Peyer's patch (tissue), 4 donors: ENCODE data around the gene DNAH14. TPM values are rescaled to one million over a fixed set of nuclear protein-coding genes. Genes with fewer than 3 reads are reported as not detected.
"Not testable (repeated sequence)": the region's sequence is repeated elsewhere in the genome, so short reads cannot be mapped to it uniquely, and the experiment has no call there.

Experiments used
- DNase-seq, 3 donors: peaks; one replicate each; pipeline ENCODE4 v3.0.0-alpha.2; 2017 to 2019
- H3K27ac ChIP-seq, 4 donors: fragments of 200-600 bp; sonication (generic); one replicate each; pipeline ENCODE4 v1.5.1; 2016 to 2019
- H3K27me3 ChIP-seq, 2 donors: fragments of 200-600 bp; sonication (generic); one replicate each; pipeline ENCODE4 v1.5.1; 2019
- H3K36me3 ChIP-seq, 3 donors: fragments of 200-600 bp; sonication (generic); one replicate each; pipeline ENCODE4 v1.5.1; 2016 to 2019
- H3K4me1 ChIP-seq, 4 donors: fragments of 200-600 bp; sonication (generic); one replicate each; pipeline ENCODE4 v1.5.1; 2016 to 2019
- H3K4me3 ChIP-seq, 4 donors: fragments of 200-600 bp; sonication (generic); 1 replicate in 3 of 4; 2 replicates in 1 of 4; pipeline ENCODE4 v1.5.1; 2016 to 2019; ENCODE audit warnings: mild to moderate bottlenecking in 1 of 4
- H3K9me3 ChIP-seq, 4 donors: fragments of 200-600 bp; sonication (generic); one replicate each; pipeline ENCODE4 v1.5.1; 2016 to 2019; ENCODE audit warnings: mild to moderate bottlenecking in 1 of 4
- CTCF ChIP-seq, 6 experiments: fragments of 450-650 bp in 4 of 6; fragments of 200-600 bp in 2 of 6; sonication (generic) in 1 of 6; IDR thresholded peaks; one replicate each; pipeline ENCODE4 v1.5.1; 2017 to 2019; ENCODE audit warnings: antibody characterized with exemption in 6 of 6, mild to moderate bottlenecking in 3 of 6, moderate library complexity in 1 of 6
- POLR2A ChIP-seq, 2 donors: fragments of 450-650 bp; IDR thresholded peaks; one replicate each; pipeline ENCODE4 v1.5.1; 2017; ENCODE audit warnings: antibody characterized with exemption in 2 of 2, mild to moderate bottlenecking in 2 of 2, moderate library complexity in 2 of 2
- total RNA-seq, 4 donors: library from RNA; depleted of rRNA; stranded (reverse); fragments of >200 nt; gene quantifications; one replicate each; pipeline ENCODE4 v1.1.0, GENCODE V29; 2016

Gene DNAH14
- 10 to 100 TPM in 1 of 4 donors, 1 to 10 TPM in 3; 6.5 to 11.0 (median 7.4) TPM for total RNA-seq

- Histone ChIP-seq H3K36me3 (no peaks in the 10 kb centered on the region), H3K27me3 (no peaks in the 10 kb centered on the region), H3K4me1 (no peaks in the 10 kb centered on the region), H3K9me3 (peaks cover 0 to 8% (median 0%) of the 10 kb centered on the region in 4 donors), H3K27ac (no peak within 1 kb of the TSS), H3K4me3 (peak within 1 kb of the TSS; percentile 27 to 62 (median 46))
- DNase-seq, result peak in 2 of 3 donors; percentile 65 to 68
- TF ChIP-seq CTCF (IDR thresholded peaks at IDR 0.05), result no peak
- TF ChIP-seq POLR2A (IDR thresholded peaks at IDR 0.05), result no peak
Measured at GRCh38 chr1:224929335-224930237, at the start of gene DNAH14. Gene DNAH14 (plus strand): TSS chr1:224929675. CDS start chr1:224952703, 23,028 bp downstream.

GRCh38 chr1:224880593-224881307 is 48.7 kb upstream of the DNAH14 start:
- H3K4me3 ChIP-seq, result no peak overlapping the region
- no peaks in the 10 kb centered on the region for H3K27me3 ChIP-seq
- DNase-seq, result no peak
- no peaks in the 10 kb centered on the region for H3K36me3 ChIP-seq
- no peaks in the 10 kb centered on the region for H3K9me3 ChIP-seq
- H3K27ac ChIP-seq, result no peak overlapping the region
- no peak for TF ChIP-seq CTCF (IDR thresholded peaks at IDR 0.05)
- no peak for TF ChIP-seq POLR2A (IDR thresholded peaks at IDR 0.05)
- H3K4me1 ChIP-seq, result peaks cover 0 to 12% (median 1%) of the 10 kb centered on the region in 4 donors

- not testable (repeated sequence) for H3K27ac ChIP-seq, H3K27me3 ChIP-seq, H3K36me3 ChIP-seq, H3K9me3 ChIP-seq, H3K4me3 ChIP-seq, DNase-seq
- peaks cover 0 to 12% (median 1%) of the 10 kb centered on the region in 4 donors for H3K4me1 ChIP-seq
Measured at GRCh38 chr1:224881308-224881692, 48.2 kb upstream of the DNAH14 start.

- Histone ChIP-seq H3K9me3 (no peaks in the 10 kb centered on the region), H3K27me3 (no peaks in the 10 kb centered on the region), H3K4me1 (peaks cover 0 to 12% (median 1%) of the 10 kb centered on the region in 4 donors), H3K27ac (no peak overlapping the region), H3K36me3 (no peaks in the 10 kb centered on the region), H3K4me3 (no peak overlapping the region)
- TF ChIP-seq CTCF (IDR thresholded peaks at IDR 0.05) (no peak), POLR2A (IDR thresholded peaks at IDR 0.05) (no peak)
- DNase-seq, result no peak
Measured at GRCh38 chr1:224881762-224882211, 47.7 kb upstream of the DNAH14 start.

GRCh38 chr1:224882264-224882663 is 47.2 kb upstream of the DNAH14 start:
- no peak for DNase-seq
- Histone ChIP-seq H3K27ac (no peak overlapping the region), H3K27me3 (no peaks in the 10 kb centered on the region), H3K36me3 (no peaks in the 10 kb centered on the region), H3K9me3 (no peaks in the 10 kb centered on the region), H3K4me3 (no peak overlapping the region), H3K4me1 (peaks cover 0 to 12% (median 1%) of the 10 kb centered on the region in 4 donors)
- TF ChIP-seq POLR2A (IDR thresholded peaks at IDR 0.05) (no peak), CTCF (IDR thresholded peaks at IDR 0.05) (no peak)

GRCh38 chr1:224883091-224883490 is 46.4 kb upstream of the DNAH14 start:
- Histone ChIP-seq H3K4me3 (no peak overlapping the region), H3K27me3 (no peaks in the 10 kb centered on the region), H3K4me1 (peaks cover 0 to 12% (median 1%) of the 10 kb centered on the region in 4 donors), H3K9me3 (no peaks in the 10 kb centered on the region), H3K27ac (no peak overlapping the region), H3K36me3 (no peaks in the 10 kb centered on the region)
- DNase-seq, result no peak
- no peak for TF ChIP-seq POLR2A (IDR thresholded peaks at IDR 0.05)
